WTC11 (cell line): ENCODE results near the gene LGALS7. TPM values are rescaled to one million over a fixed set of nuclear protein-coding genes. Genes with fewer than 3 reads are reported as not detected.

Experiments used
- ATAC-seq: fragments of 200-7000 bp; cut with Tn5 transposase; 2 replicates; pipeline ENCODE4 v1.10.0; 2021; ENCODE audit warnings: mild to moderate bottlenecking, moderate library complexity
- CTCF ChIA-PET: fragments of 300-600 bp; sonication (Branson Sonifier 250); formaldehyde crosslinking; loops from one replicate; lab custom pipeline; 2021; ENCODE audit warnings: antibody characterized with exemption; lab: Charles Lee
- POLR2A ChIA-PET: fragments of 350-600 bp; sonication (Branson Sonifier 250); formaldehyde crosslinking; loops from one replicate; lab custom pipeline; 2021; ENCODE audit warnings: antibody characterized with exemption; lab: Charles Lee
- DNase-seq: peaks from one replicate; pipeline ENCODE4 v3.0.0; 2021; ENCODE audit warnings: low spot score
- H3K27ac Mint-ChIP-seq: 2 replicates; pipeline ENCODE4 v1.8.0; 2021; ENCODE audit warnings: mixed read lengths
- H3K27me3 Mint-ChIP-seq: 2 replicates; pipeline ENCODE4 v1.8.0; 2021; ENCODE audit warnings: low read depth, mild to moderate bottlenecking, moderate library complexity, mixed read lengths
- H3K36me3 Mint-ChIP-seq: 2 replicates; pipeline ENCODE4 v1.8.0; 2021; ENCODE audit warnings: mixed read lengths
- H3K4me1 Mint-ChIP-seq: 2 replicates; pipeline ENCODE4 v1.8.0; 2022; ENCODE audit warnings: mixed read lengths
- H3K4me3 Mint-ChIP-seq: 2 replicates; pipeline ENCODE4 v1.8.0; 2021; ENCODE audit warnings: mild to moderate bottlenecking, moderate library complexity, mixed read lengths
- H3K9me3 Mint-ChIP-seq: 2 replicates; pipeline ENCODE4 v1.8.0; 2021; ENCODE audit warnings: mixed read lengths
- AFF4 ChIP-seq: sonication (generic); formaldehyde crosslinking; IDR thresholded peaks from 2 replicates; pipeline ENCODE4 v1.8.1; 2023; ENCODE audit warnings: mild to moderate bottlenecking, missing genetic modification reagents, borderline replicate concordance
- ARID4B ChIP-seq: sonication (generic); formaldehyde crosslinking; IDR thresholded peaks from 2 replicates; pipeline ENCODE4 v1.8.0; 2023; ENCODE audit warnings: missing genetic modification reagents, mild to moderate bottlenecking, borderline replicate concordance
- ATF1 ChIP-seq: sonication (generic); formaldehyde crosslinking; IDR thresholded peaks from 2 replicates; pipeline ENCODE4 v1.8.1; 2023; ENCODE audit warnings: mild to moderate bottlenecking, moderate library complexity, missing genetic modification reagents
- CREB1 ChIP-seq: sonication (generic); formaldehyde crosslinking; IDR thresholded peaks from 2 replicates; pipeline ENCODE4 v1.8.0; 2023; ENCODE audit warnings: mild to moderate bottlenecking, missing genetic modification reagents
- FOXK1 ChIP-seq: sonication (generic); formaldehyde crosslinking; IDR thresholded peaks from 2 replicates; pipeline ENCODE4 v1.8.0; 2022; ENCODE audit warnings: mild to moderate bottlenecking, moderate library complexity, missing genetic modification reagents
- GABPB1 ChIP-seq: sonication (generic); formaldehyde crosslinking; IDR thresholded peaks from 2 replicates; pipeline ENCODE4 v1.8.1; 2023; ENCODE audit warnings: mild to moderate bottlenecking, missing genetic modification reagents
- IRF1 ChIP-seq: sonication (generic); formaldehyde crosslinking; IDR thresholded peaks from 2 replicates; pipeline ENCODE4 v1.8.0; 2023; ENCODE audit warnings: missing genetic modification reagents
- IRF2 ChIP-seq: sonication (generic); formaldehyde crosslinking; IDR thresholded peaks from 2 replicates; pipeline ENCODE4 v1.8.0; 2022; ENCODE audit warnings: low read depth, missing genetic modification reagents, borderline replicate concordance
- JAZF1 ChIP-seq: fragments of 250-450 bp; sonication (Bioruptor Pico); IDR thresholded peaks from 2 replicates; pipeline ENCODE4 v1.9.0; 2021; ENCODE audit warnings: moderate library complexity, mild to moderate bottlenecking, inconsistent platforms
- KAT7 ChIP-seq: sonication (generic); formaldehyde crosslinking; IDR thresholded peaks from 2 replicates; pipeline ENCODE4 v1.8.1; 2023; ENCODE audit warnings: missing genetic modification reagents, mild to moderate bottlenecking, borderline replicate concordance
- MAX ChIP-seq: sonication (generic); formaldehyde crosslinking; IDR thresholded peaks from 2 replicates; pipeline ENCODE4 v1.8.0; 2022; ENCODE audit warnings: mild to moderate bottlenecking, missing genetic modification reagents
- MXD4 ChIP-seq: fragments of 250-450 bp; sonication (Bioruptor Pico); IDR thresholded peaks from 2 replicates; pipeline ENCODE4 v1.8.0; 2021; ENCODE audit warnings: mild to moderate bottlenecking, moderate library complexity, borderline replicate concordance
- OVOL2 ChIP-seq: fragments of 250-450 bp; sonication (Bioruptor Pico); IDR thresholded peaks from 2 replicates; pipeline ENCODE4 v1.9.0; 2021; ENCODE audit warnings: mild to moderate bottlenecking, borderline replicate concordance
- RORB ChIP-seq: fragments of 250-450 bp; sonication (Bioruptor Pico); IDR thresholded peaks from 2 replicates; pipeline ENCODE4 v1.9.0; 2021; ENCODE audit warnings: mild to moderate bottlenecking
- SP1 ChIP-seq: sonication (generic); formaldehyde crosslinking; conservative IDR thresholded peaks from 2 replicates; pipeline ENCODE4 v1.8.1; 2022; ENCODE audit warnings: missing genetic modification reagents
- ZNF138 ChIP-seq: sonication (generic); formaldehyde crosslinking; conservative IDR thresholded peaks from 2 replicates; pipeline ENCODE4 v1.8.1; 2022; ENCODE audit warnings: mild to moderate bottlenecking, moderate library complexity, missing genetic modification reagents
- ZNF232 ChIP-seq: sonication (generic); formaldehyde crosslinking; IDR thresholded peaks from 2 replicates; pipeline ENCODE4 v1.8.0; 2022; ENCODE audit warnings: mild to moderate bottlenecking, missing genetic modification reagents
- ZNF317 ChIP-seq: sonication (generic); formaldehyde crosslinking; IDR thresholded peaks from 2 replicates; pipeline ENCODE4 v1.8.1; 2023; ENCODE audit warnings: low read depth, mild to moderate bottlenecking, moderate library complexity, missing genetic modification reagents, borderline replicate concordance
- ZNF425 ChIP-seq: fragments of 250-450 bp; sonication (Bioruptor Pico); conservative IDR thresholded peaks from 2 replicates; pipeline ENCODE4 v1.9.0; 2021; ENCODE audit warnings: mild to moderate bottlenecking
- total RNA-seq: library from RNA; stranded (reverse); gene quantifications from 3 replicates; pipeline ENCODE4 v1.2.3, GENCODE V29; 2021
- TF ChIP-seq, protein P1 (sequence below): sonication (generic); formaldehyde crosslinking; IDR thresholded peaks from 2 replicates; pipeline ENCODE4 v1.8.0; 2022; ENCODE audit warnings: mild to moderate bottlenecking, missing genetic modification reagents
- TF ChIP-seq, protein P2 (sequence below): sonication (generic); formaldehyde crosslinking; IDR thresholded peaks from 2 replicates; pipeline ENCODE4 v1.8.1; 2023; ENCODE audit warnings: mild to moderate bottlenecking, missing genetic modification reagents, moderate library complexity

The LGALS7 gene
- total RNA-seq, 1 experiment from 2014 or later, result 2.3 TPM

DNA sequence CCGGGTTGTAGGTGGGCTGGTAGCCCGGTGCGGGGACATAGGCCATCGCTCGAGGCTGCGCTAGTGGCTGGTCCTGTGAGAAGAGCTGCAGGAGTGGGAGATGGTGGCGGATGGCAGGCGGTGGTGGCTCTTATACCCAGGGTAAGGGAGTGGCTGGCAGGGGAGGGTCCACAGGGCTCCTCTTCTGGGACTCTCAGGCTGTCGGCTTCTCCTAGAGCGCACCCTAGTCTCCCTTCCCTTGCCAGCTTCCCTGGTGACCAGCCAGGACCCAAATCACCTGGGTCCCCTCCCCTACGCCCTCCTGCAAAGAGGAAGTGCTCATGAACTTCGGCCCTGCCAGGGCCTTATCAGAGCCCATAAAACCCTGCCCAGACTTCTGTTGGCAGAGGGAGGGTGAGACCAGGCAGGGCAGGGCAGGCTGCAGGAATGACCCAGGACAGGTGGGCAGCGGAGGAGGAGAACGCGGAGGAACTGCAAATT is 39.6 kb upstream of the LGALS7 start, which contains the start of gene LGALS4 (continued):
- no peak for TF ChIP-seq IRF1 (CRISPR knock-in tag)
- no peak for TF ChIP-seq MXD4
- TF ChIP-seq FOXK1 (CRISPR knock-in tag), result no peak
- TF ChIP-seq, protein P1, sequence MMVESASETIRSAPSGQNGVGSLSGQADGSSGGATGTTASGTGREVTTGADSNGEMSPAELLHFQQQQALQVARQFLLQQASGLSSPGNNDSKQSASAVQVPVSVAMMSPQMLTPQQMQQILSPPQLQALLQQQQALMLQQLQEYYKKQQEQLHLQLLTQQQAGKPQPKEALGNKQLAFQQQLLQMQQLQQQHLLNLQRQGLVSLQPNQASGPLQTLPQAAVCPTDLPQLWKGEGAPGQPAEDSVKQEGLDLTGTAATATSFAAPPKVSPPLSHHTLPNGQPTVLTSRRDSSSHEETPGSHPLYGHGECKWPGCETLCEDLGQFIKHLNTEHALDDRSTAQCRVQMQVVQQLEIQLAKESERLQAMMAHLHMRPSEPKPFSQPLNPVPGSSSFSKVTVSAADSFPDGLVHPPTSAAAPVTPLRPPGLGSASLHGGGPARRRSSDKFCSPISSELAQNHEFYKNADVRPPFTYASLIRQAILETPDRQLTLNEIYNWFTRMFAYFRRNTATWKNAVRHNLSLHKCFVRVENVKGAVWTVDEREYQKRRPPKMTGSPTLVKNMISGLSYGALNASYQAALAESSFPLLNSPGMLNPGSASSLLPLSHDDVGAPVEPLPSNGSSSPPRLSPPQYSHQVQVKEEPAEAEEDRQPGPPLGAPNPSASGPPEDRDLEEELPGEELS (CRISPR knock-in tag), result no peak
- no peak for TF ChIP-seq IRF2 (CRISPR knock-in tag)
- TF ChIP-seq RORB (CRISPR knock-in tag), result no peak
- TF ChIP-seq ARID4B (CRISPR knock-in tag), result no peak
- TF ChIP-seq ZNF138 (CRISPR knock-in tag), result no peak
- no peak for TF ChIP-seq OVOL2 (CRISPR knock-in tag)
- no peak for TF ChIP-seq ATF1 (CRISPR knock-in tag)

DNA sequence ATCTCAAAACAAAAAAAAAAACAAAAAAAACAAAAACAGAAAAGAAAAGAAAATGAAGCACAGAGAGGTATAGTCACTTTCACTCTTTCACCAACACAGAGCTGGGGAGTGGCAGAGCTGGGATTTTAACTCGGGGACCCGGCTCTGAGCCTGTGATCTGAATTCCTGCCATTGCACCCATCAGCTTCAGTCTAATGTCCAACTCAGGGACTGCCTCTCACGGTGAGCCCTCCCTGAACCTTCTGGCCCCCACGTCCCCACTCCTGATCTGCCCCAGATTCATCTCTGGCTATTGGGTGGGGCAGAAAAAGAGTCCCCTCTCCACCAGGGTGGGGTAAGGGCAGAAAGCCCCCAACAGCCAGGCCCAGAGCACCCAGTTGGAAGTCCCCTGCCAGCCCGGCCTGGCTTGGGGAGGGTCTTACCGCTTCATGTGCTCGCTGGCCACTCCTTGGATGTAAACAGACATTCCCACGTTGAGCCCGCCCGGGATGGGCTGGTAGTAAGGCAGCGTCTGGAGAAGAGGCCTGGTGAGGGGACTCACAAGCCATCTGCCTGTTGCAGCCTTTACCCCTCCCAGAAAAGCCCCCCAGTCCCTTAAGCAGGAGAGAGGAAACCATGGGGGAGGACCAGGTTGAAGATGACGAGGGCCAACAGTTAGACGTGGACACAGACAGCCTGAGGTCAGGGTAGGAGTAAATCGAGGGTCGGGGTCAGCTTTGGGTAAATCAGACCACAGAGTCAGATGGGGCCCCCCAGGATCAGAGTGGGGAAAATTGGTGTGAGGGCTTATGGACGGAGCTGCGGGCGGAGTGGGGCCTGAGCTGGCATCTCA is 38.9 kb upstream of the LGALS7 start:
- CTCF ChIA-PET, result interaction anchor here (0.6 to 1.5 kb wide), 4 partner anchors 18 to 43 kb away, joined by 3 to 5 read pairs (median 4); no protein-coding TSS in a partner anchor
- ATAC-seq (no peak), DNase-seq (no peak)
- POLR2A ChIA-PET, result no interaction called here
- Mint-ChIP-seq H3K27me3 (peaks cover 5% of the 10 kb centered on the region; the same call in 1 of the 2 replicates), H3K36me3 (peaks cover 17% of the 10 kb centered on the region), H3K4me1 (no peaks in the 10 kb centered on the region), H3K9me3 (peaks cover 6% of the 10 kb centered on the region), H3K4me3 (no peak overlapping the region), H3K27ac (no peak overlapping the region)
- no peak for TF ChIP-seq MAX (CRISPR knock-in tag)
- no peak for TF ChIP-seq ZNF425 (CRISPR knock-in tag)
- TF ChIP-seq KAT7 (CRISPR knock-in tag), result no peak
- TF ChIP-seq SP1 (CRISPR knock-in tag), result no peak
- TF ChIP-seq CREB1 (CRISPR knock-in tag), result no peak
- TF ChIP-seq JAZF1 (CRISPR knock-in tag), result no peak
- no peak for TF ChIP-seq AFF4 (CRISPR knock-in tag)
- no peak for TF ChIP-seq GABPB1 (CRISPR knock-in tag)
- TF ChIP-seq, protein P2, sequence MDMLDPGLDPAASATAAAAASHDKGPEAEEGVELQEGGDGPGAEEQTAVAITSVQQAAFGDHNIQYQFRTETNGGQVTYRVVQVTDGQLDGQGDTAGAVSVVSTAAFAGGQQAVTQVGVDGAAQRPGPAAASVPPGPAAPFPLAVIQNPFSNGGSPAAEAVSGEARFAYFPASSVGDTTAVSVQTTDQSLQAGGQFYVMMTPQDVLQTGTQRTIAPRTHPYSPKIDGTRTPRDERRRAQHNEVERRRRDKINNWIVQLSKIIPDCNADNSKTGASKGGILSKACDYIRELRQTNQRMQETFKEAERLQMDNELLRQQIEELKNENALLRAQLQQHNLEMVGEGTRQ (CRISPR knock-in tag), result no peak
- TF ChIP-seq ZNF317 (CRISPR knock-in tag), result no peak
- TF ChIP-seq ZNF232, result no peak
- no peak for TF ChIP-seq FOXK1 (CRISPR knock-in tag)
